CD4-positive, alpha-beta memory T cell (primary cell): ENCODE data around the gene LONP2. TPM values are rescaled to one million over a fixed set of nuclear protein-coding genes. Genes with fewer than 3 reads are reported as not detected.
"Not testable (repeated sequence)": the region's sequence is repeated elsewhere in the genome, so short reads cannot be mapped to it uniquely, and the experiment has no call there.

Experiments
- CTCF ChIA-PET: fragments of 350-600 bp; sonication (Branson Sonifier 250); formaldehyde crosslinking; loops from one replicate; lab custom pipeline; 2021; ENCODE audit warnings: inconsistent platforms; ENCODE audit not compliant: partially characterized antibody; lab: Charles Lee
- POLR2A ChIA-PET: fragments of 350-600 bp; sonication (Branson Sonifier 250); formaldehyde crosslinking; loops from one replicate; lab custom pipeline; 2021; ENCODE audit not compliant: partially characterized antibody; lab: Charles Lee
- DNase-seq, 5 donors: peaks; one replicate each; pipeline versions ENCODE4 v3.0.0 to v3.0.0-alpha.2; 2020 to 2022; ENCODE audit warnings: mixed read lengths in 1 of 5
- H3K27ac ChIP-seq: one replicate; pipeline ENCODE4 v1.7.0; 2013; ENCODE audit warnings: low read depth, low read length
- H3K27me3 ChIP-seq: 2 replicates; pipeline ENCODE4 v1.7.0; 2013; ENCODE audit warnings: mild to moderate bottlenecking, low read length, moderate library complexity; ENCODE audit not compliant: insufficient read depth
- H3K36me3 ChIP-seq: 2 replicates; pipeline ENCODE4 v1.7.0; 2013; ENCODE audit warnings: mild to moderate bottlenecking, low read length, moderate library complexity; ENCODE audit not compliant: insufficient read depth
- H3K4me1 ChIP-seq: 2 replicates; pipeline ENCODE4 v1.7.0; 2013; ENCODE audit warnings: mild to moderate bottlenecking, low read length, moderate library complexity; ENCODE audit not compliant: insufficient read depth
- H3K4me3 ChIP-seq, 2 donors: one replicate each; pipeline ENCODE4 v1.7.0; 2013; ENCODE audit warnings: low read length in 2 of 2, mild to moderate bottlenecking in 1 of 2
- H3K9me3 ChIP-seq, 2 donors: one replicate each; pipeline ENCODE4 v1.7.0; 2013; ENCODE audit warnings: low read length in 2 of 2, control low read depth in 1 of 2; ENCODE audit not compliant: control insufficient read depth in 1 of 2
- H3K27ac Mint-ChIP-seq, 7 donors: one replicate each; pipeline ENCODE4 v1.8.0; 2020 to 2021; ENCODE audit warnings: mixed read lengths in 7 of 7, mild to moderate bottlenecking in 6 of 7, inconsistent platforms in 3 of 7, moderate library complexity in 3 of 7
- H3K27me3 Mint-ChIP-seq, 2 donors: one replicate each; pipeline ENCODE4 v1.8.0; 2020 to 2021; ENCODE audit warnings: mixed read lengths in 2 of 2
- H3K36me3 Mint-ChIP-seq, 2 donors: one replicate each; pipeline ENCODE4 v1.8.0; 2020 to 2021; ENCODE audit warnings: mixed read lengths in 2 of 2, inconsistent platforms in 1 of 2, mild to moderate bottlenecking in 1 of 2
- H3K4me1 Mint-ChIP-seq, 4 donors: one replicate each; pipeline ENCODE4 v1.8.0; 2020 to 2021; ENCODE audit warnings: mixed read lengths in 4 of 4, mild to moderate bottlenecking in 1 of 4
- H3K4me3 Mint-ChIP-seq, 8 donors: one replicate each; pipeline ENCODE4 v1.8.0; 2020 to 2021; ENCODE audit warnings: mixed read lengths in 8 of 8, mild to moderate bottlenecking in 7 of 8, moderate library complexity in 6 of 8, inconsistent platforms in 3 of 8
- H3K9me3 Mint-ChIP-seq, 8 donors: one replicate each; pipeline ENCODE4 v1.8.0; 2020 to 2021; ENCODE audit warnings: mixed read lengths in 8 of 8, mild to moderate bottlenecking in 5 of 8, inconsistent platforms in 3 of 8, moderate library complexity in 1 of 8
- intact Hi-C: fragments of 100-400 bp; cut with micrococcal nuclease; formaldehyde crosslinking; loops from one replicate; pipeline ENCODE4 v1.15.1; 2023
- polyA plus RNA-seq, 2 donors: library from polyadenylated mRNA; unstranded; fragments of 300-500 nt; fragmentation: Illumina TruSeq; gene quantifications; one replicate each; pipeline ENCODE4 v1.2.3, GENCODE V29; 2021
- total RNA-seq, 2 experiments: library from RNA; stranded (reverse); gene quantifications; one replicate each; pipeline ENCODE4 v1.2.3, GENCODE V29; 2021

LONP2 gene
- total and polyA plus RNA-seq, 4 experiments from 2014 or later, result 33.4 to 101 (median 69.9) TPM

- no peak overlapping the region for H3K4me3 ChIP-seq
- no peaks in the 10 kb centered on the region for H3K9me3 ChIP-seq
- H3K27me3 ChIP-seq, result no peaks in the 10 kb centered on the region
- Mint-ChIP-seq H3K4me3 (no peak overlapping the region), H3K27ac (peak overlapping the region in 4 of 7 donors; percentile 18 to 80 (median 44)), H3K9me3 (no peaks in the 10 kb centered on the region), H3K4me1 (peaks cover 5 to 17% (median 8%) of the 10 kb centered on the region in 4 donors), H3K36me3 (peaks cover 9 to 66% of the 10 kb centered on the region in 2 donors), H3K27me3 (no peaks in the 10 kb centered on the region)
- no peak for DNase-seq
- ChIA-PET POLR2A (interaction anchor here (1.2 kb wide), 1 partner anchor 17 kb away, joined by 3 read pairs; no protein-coding TSS in a partner anchor), CTCF (interaction anchor here (0.9 to 11.0 kb wide), 6 partner anchors 10 to 280 kb away, joined by 3 to 185 read pairs (median 4); no protein-coding TSS in a partner anchor)
- H3K4me1 ChIP-seq, result peaks cover 3% of the 10 kb centered on the region
- peaks cover 24% of the 10 kb centered on the region for H3K36me3 ChIP-seq
- no peak overlapping the region for H3K27ac ChIP-seq
- intact Hi-C loops, result loop anchor here (5.0 kb wide), 1 partner anchor 177 kb away; no protein-coding TSS in a partner anchor
These were observed 106.6 kb downstream of the LONP2 start for GRCh38 chr16:48350736-48351135.

DNA sequence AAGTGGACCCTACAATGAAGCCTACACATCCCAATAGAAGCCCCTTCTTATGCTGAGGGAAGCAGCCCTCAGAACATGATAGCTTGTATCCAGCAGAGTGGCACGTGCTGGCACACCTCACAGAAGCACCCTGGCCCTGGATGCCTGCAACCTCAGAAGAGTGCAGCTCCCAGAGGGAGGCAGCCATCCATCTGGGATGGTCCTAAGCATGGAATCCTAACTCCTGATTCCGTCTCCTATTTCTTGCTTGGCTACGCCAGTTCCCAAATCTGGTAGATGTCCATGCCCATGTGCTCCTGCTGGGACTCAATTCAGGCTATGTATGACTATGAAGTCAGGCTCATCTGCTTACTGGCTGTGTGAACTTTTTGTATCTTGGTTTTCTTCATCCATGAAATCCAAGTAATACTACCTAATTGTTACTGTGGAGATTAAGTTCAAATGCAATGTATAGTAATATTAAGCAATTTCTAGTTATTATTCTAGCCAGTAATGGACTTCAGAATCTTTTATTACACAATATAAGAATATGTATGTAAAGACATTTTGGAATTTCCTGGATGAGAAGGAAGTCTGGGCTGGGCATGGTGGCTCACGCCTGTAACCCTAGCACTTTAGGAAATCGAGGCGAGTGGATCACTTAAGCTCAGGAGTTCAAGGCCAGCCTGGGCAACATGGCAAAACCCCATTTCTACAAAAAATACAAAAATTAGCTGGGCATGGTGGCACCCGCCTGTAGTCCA is 108.7 kb downstream of the LONP2 start:
- H3K9me3 ChIP-seq, result no peaks in the 10 kb centered on the region
- no peaks in the 10 kb centered on the region for H3K27me3 ChIP-seq
- H3K4me1 ChIP-seq, result peaks cover 3% of the 10 kb centered on the region
- H3K27ac ChIP-seq, result no peak overlapping the region
- Mint-ChIP-seq H3K4me3 (no peak overlapping the region), H3K4me1 (peaks cover 5 to 20% (median 7%) of the 10 kb centered on the region in 4 donors), H3K9me3 (no peaks in the 10 kb centered on the region), H3K27me3 (no peaks in the 10 kb centered on the region), H3K27ac (peak overlapping the region in 1 of 7 donors; percentile 62), H3K36me3 (peaks cover 9 to 63% of the 10 kb centered on the region in 2 donors)
- H3K36me3 ChIP-seq, result peaks cover 30% of the 10 kb centered on the region
- DNase-seq, result no peak
- POLR2A ChIA-PET, result interaction anchor here (0.7 kb wide), 2 partner anchors 14 to 271 kb away, joined by 3 to 6 read pairs; no protein-coding TSS in a partner anchor
- intact Hi-C loops, result loop anchor here (1.0 to 5.0 kb wide), 5 partner anchors 13 to 277 kb away; partner anchors contain the start of gene SIAH1
- CTCF ChIA-PET, result interaction anchor here (0.7 to 11.1 kb wide), 12 partner anchors 10 to 322 kb away, joined by 3 to 185 read pairs (median 3); no protein-coding TSS in a partner anchor
- H3K4me3 ChIP-seq, result no peak overlapping the region

GRCh38 chr16:48353565-48354163 is 109.6 kb downstream of the LONP2 start:
- Mint-ChIP-seq H3K9me3 (no peaks in the 10 kb centered on the region), H3K36me3 (peaks cover 9 to 64% of the 10 kb centered on the region in 2 donors), H3K27me3 (no peaks in the 10 kb centered on the region), H3K4me3 (no peak overlapping the region), H3K27ac (peak overlapping the region in 6 of 7 donors; percentile 1 to 86 (median 60)), H3K4me1 (peaks cover 5 to 22% (median 7%) of the 10 kb centered on the region in 4 donors)
- H3K36me3 ChIP-seq, result peaks cover 30% of the 10 kb centered on the region
- peaks cover 3% of the 10 kb centered on the region for H3K4me1 ChIP-seq
- intact Hi-C loops, result loop anchor here (1.0 to 5.0 kb wide), 5 partner anchors 13 to 277 kb away; partner anchors contain the start of gene SIAH1
- no peak overlapping the region for H3K27ac ChIP-seq
- DNase-seq, result peak; percentile 71 to 81 (median 73)
- no peaks in the 10 kb centered on the region for H3K27me3 ChIP-seq
- CTCF ChIA-PET, result interaction anchor here (0.6 to 11.1 kb wide), 27 partner anchors 8 to 321 kb away, joined by 3 to 185 read pairs (median 4); no protein-coding TSS in a partner anchor
- no peaks in the 10 kb centered on the region for H3K9me3 ChIP-seq
- H3K4me3 ChIP-seq, result no peak overlapping the region
- POLR2A ChIA-PET, result interaction anchor here (0.6 to 1.5 kb wide), 4 partner anchors 11 to 276 kb away, joined by 3 to 10 read pairs (median 4); no protein-coding TSS in a partner anchor

DNA sequence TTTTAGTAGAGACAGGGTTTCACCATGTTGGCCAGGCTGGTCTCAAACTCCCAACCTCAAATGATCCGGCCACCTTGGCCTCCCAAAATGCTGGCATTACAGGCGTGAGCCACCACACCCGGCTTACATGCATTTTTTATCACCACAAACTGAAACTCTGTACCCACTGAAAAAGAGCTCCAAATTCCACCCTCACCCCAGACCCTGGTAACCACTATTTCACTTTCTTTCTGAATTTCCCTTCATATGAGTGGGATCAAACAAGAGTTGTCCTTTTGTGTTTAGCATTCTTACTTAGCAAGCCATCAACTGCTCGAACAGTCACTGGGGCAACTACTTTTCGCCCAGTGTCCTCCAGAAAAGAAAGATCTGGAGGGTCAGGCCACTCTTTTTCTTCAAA is 110.3 kb downstream of the LONP2 start:
- intact Hi-C loops, result loop anchor here (5.0 kb wide), 1 partner anchor 173 kb away; no protein-coding TSS in a partner anchor
- H3K4me3 Mint-ChIP-seq, result not testable (repeated sequence)

DNA sequence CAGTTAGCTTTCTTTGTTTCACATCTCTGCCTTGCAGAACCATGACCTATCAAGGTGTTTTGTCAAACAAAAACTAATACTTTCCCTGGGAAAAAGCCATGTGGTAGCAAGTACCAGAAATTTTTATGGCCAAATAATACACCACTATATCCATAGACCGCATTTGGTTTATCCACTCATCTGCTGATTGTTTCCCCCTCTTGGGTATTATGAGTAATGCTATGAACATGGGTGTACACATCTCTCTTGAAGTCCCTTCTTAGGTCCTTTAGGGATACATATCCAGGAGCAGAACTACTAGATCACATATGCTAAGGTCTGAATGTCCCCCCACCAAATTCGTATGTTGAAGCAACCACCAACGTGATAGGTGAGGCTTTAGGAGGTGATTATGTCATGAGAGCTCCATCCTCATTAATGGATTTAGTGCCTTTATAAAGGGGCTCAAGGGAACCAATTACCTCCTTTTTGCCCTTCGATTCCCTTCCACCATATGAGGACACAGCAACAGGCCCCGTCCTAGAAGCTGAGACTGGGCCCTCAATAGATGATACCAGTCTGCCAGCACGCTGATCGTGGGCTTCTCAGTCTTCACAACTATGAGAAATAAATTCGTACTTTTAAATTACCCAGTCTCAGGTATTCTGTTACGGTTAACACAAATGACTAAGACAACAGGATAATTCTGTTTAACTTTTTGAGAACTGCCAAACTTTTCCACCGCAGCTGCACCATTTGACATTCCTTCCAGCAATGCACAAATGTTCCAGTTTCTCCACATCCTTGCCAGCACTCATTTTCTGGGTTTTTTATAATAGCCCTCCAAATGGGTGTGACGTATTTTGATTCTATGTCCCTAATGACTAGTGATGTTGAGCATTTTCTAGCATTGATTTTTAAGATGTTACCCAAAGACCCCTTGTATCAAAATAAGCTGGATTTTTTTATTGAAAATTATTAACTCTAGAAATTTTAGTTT is 111.1 kb downstream of the LONP2 start:
- peak overlapping the region in 3 of 7 donors; percentile 18 to 86 (median 38) for H3K27ac Mint-ChIP-seq
- intact Hi-C loops, result loop anchor here (5.0 kb wide), 1 partner anchor 172 kb away; no protein-coding TSS in a partner anchor
- peaks cover 3% of the 10 kb centered on the region for H3K4me1 ChIP-seq
- no peaks in the 10 kb centered on the region for H3K27me3 Mint-ChIP-seq
- CTCF ChIA-PET, result interaction anchor here (0.7 to 11.1 kb wide), 18 partner anchors 10 to 1772 kb away, joined by 3 to 185 read pairs (median 5); no protein-coding TSS in a partner anchor
- no peaks in the 10 kb centered on the region for H3K9me3 Mint-ChIP-seq
- H3K4me1 Mint-ChIP-seq, result peaks cover 5 to 22% (median 7%) of the 10 kb centered on the region in 4 donors
- peaks cover 30% of the 10 kb centered on the region for H3K36me3 ChIP-seq
- no peak overlapping the region for H3K4me3 Mint-ChIP-seq
- H3K27ac ChIP-seq, result no peak overlapping the region
- no peaks in the 10 kb centered on the region for H3K9me3 ChIP-seq
- no peaks in the 10 kb centered on the region for H3K27me3 ChIP-seq
- no peak for DNase-seq
- H3K36me3 Mint-ChIP-seq, result peaks cover 4 to 50% of the 10 kb centered on the region in 2 donors
- POLR2A ChIA-PET, result interaction anchor here (0.7 to 1.9 kb wide), 4 partner anchors 11 to 275 kb away, joined by 4 to 10 read pairs (median 5); no protein-coding TSS in a partner anchor
- H3K4me3 ChIP-seq, result no peak overlapping the region

More for the DNA sequence above, 110.3 kb downstream of the LONP2 start:
- H3K27ac ChIP-seq, DNase-seq, H3K9me3 ChIP-seq, H3K27me3 ChIP-seq, H3K9me3 Mint-ChIP-seq, H3K4me1 ChIP-seq, H3K27me3 Mint-ChIP-seq, H3K4me3 ChIP-seq: not testable (repeated sequence)
- ChIA-PET CTCF (interaction anchor here (0.6 to 11.1 kb wide), 24 partner anchors 9 to 1773 kb away, joined by 3 to 185 read pairs (median 4); no protein-coding TSS in a partner anchor), POLR2A (interaction anchor here (0.6 to 1.8 kb wide), 5 partner anchors 10 to 276 kb away, joined by 3 to 10 read pairs (median 4); no protein-coding TSS in a partner anchor)
- peaks cover 30% of the 10 kb centered on the region for H3K36me3 ChIP-seq
- Mint-ChIP-seq H3K27ac (peak overlapping the region in 4 of 7 donors; percentile 8 to 86 (median 32)), H3K4me1 (peaks cover 5 to 22% (median 7%) of the 10 kb centered on the region in 4 donors), H3K36me3 (peaks cover 7 to 57% of the 10 kb centered on the region in 2 donors)
